KMS-11 (cell line): ENCODE results near the gene GPR142.

Source experiments
- H2AFZ ChIP-seq: fragments of 200-600 bp; sonication (generic); 2 replicates; pipeline ENCODE4 v1.6.1; 2016; ENCODE audit warnings: antibody characterized with exemption, mixed run types, low read depth
- H3K27ac ChIP-seq: fragments of 200-600 bp; sonication (generic); 2 replicates; pipeline ENCODE4 v1.6.1; 2016; ENCODE audit warnings: mild to moderate bottlenecking, mixed run types
- H3K27me3 ChIP-seq: fragments of 200-600 bp; sonication (generic); 2 replicates; pipeline ENCODE4 v1.6.1; 2017; ENCODE audit warnings: mild to moderate bottlenecking, low read depth, mixed run types, moderate library complexity; ENCODE audit not compliant: insufficient read depth
- H3K36me3 ChIP-seq: fragments of 200-600 bp; sonication (generic); 2 replicates; pipeline ENCODE4 v1.6.1; 2017; ENCODE audit warnings: mild to moderate bottlenecking, mixed run types; ENCODE audit not compliant: insufficient read depth
- H3K4me1 ChIP-seq: fragments of 200-600 bp; sonication (generic); 2 replicates; pipeline ENCODE4 v1.6.1; 2016; ENCODE audit warnings: mild to moderate bottlenecking, low read depth, mixed run types; ENCODE audit not compliant: poor library complexity, severe bottlenecking
- H3K4me2 ChIP-seq: fragments of 200-600 bp; sonication (generic); 2 replicates; pipeline ENCODE4 v1.7.0; 2016; ENCODE audit warnings: mild to moderate bottlenecking, mixed run types
- H3K4me3 ChIP-seq: fragments of 200-600 bp; sonication (generic); IDR thresholded peaks from 2 replicates; pipeline ENCODE4 v1.6.1; 2017; ENCODE audit warnings: low read depth, low read length, mixed read lengths; ENCODE audit not compliant: insufficient read depth
- H3K79me2 ChIP-seq: fragments of 200-600 bp; sonication (generic); 2 replicates; pipeline ENCODE4 v1.6.1; 2016; ENCODE audit warnings: low read depth, mixed run types; ENCODE audit not compliant: insufficient read depth
- H3K9ac ChIP-seq: fragments of 200-600 bp; sonication (generic); 2 replicates; pipeline ENCODE4 v1.6.1; 2016; ENCODE audit warnings: mild to moderate bottlenecking, mixed run types
- H4K20me1 ChIP-seq: fragments of 200-600 bp; sonication (generic); 2 replicates; pipeline ENCODE4 v1.6.1; 2016; ENCODE audit warnings: mild to moderate bottlenecking, mixed run types; ENCODE audit not compliant: insufficient read depth
- TF ChIP-seq, protein P1 (sequence below): fragments of 200-600 bp; sonication (generic); conservative IDR thresholded peaks from 2 replicates; pipeline ENCODE4 v1.6.1; 2017; ENCODE audit warnings: low read depth, mild to moderate bottlenecking, antibody characterized with exemption, low read length, moderate library complexity, mixed read lengths

Gene GPR142

DNA sequence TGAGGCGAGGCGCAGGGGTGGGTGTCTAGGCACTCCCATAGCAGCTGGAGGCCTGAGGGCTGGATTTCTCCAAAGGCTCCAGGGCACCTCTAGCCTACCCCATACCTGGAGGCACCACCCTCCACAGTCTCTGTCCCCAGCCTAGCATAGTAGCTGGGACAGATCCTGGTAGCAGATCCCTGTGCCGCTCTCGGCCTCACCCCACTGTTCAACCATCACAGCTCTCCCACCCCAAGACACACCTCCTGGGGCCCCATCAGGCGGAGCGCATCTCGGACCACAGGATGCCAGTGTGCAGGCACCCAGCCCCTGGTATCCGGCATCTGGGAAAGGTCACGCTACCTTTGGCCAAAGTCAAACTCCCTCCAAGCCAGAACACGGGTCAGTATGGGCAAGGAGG, 12.7 kb upstream of the GPR142 start:
- no peaks in the 10 kb centered on the region for H3K79me2 ChIP-seq
- no peaks in the 10 kb centered on the region for H4K20me1 ChIP-seq
- H3K36me3 ChIP-seq, result no peaks in the 10 kb centered on the region
- peaks cover 52% of the 10 kb centered on the region; the same call in 1 of the 2 replicates for H3K27me3 ChIP-seq
- no peak overlapping the region for H3K27ac ChIP-seq
- H3K4me3 ChIP-seq, result no peak overlapping the region
- TF ChIP-seq, protein P1, sequence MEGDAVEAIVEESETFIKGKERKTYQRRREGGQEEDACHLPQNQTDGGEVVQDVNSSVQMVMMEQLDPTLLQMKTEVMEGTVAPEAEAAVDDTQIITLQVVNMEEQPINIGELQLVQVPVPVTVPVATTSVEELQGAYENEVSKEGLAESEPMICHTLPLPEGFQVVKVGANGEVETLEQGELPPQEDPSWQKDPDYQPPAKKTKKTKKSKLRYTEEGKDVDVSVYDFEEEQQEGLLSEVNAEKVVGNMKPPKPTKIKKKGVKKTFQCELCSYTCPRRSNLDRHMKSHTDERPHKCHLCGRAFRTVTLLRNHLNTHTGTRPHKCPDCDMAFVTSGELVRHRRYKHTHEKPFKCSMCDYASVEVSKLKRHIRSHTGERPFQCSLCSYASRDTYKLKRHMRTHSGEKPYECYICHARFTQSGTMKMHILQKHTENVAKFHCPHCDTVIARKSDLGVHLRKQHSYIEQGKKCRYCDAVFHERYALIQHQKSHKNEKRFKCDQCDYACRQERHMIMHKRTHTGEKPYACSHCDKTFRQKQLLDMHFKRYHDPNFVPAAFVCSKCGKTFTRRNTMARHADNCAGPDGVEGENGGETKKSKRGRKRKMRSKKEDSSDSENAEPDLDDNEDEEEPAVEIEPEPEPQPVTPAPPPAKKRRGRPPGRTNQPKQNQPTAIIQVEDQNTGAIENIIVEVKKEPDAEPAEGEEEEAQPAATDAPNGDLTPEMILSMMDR, result no peak
- H3K4me1 ChIP-seq, result no peaks in the 10 kb centered on the region
- H3K4me2 ChIP-seq, result no peak overlapping the region
- no peak overlapping the region for H2AFZ ChIP-seq
- no peak overlapping the region for H3K9ac ChIP-seq

DNA sequence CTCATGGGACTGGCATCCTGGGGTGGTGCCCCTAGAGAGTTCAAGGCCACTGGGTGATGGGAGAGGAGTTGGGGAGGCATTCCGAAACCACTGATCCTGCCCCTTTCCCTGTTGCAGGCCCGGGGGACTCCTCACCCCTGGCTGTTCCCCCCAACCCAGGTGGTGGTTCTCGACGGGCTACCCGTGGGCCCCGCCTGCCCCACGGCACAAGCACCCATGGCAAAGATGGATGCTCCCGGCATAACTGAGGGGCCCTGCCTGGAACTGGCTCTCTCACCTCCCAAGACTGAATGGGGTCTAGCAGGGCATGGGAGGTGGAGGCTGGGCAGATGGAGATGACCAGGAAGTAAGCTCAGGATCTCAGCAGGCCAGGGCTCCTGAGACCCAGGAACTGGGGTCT, 12.2 kb upstream of the GPR142 start:
- Histone ChIP-seq H3K27ac (no peak overlapping the region), H3K9ac (no peak overlapping the region), H3K4me1 (no peaks in the 10 kb centered on the region), H3K36me3 (no peaks in the 10 kb centered on the region), H4K20me1 (no peaks in the 10 kb centered on the region), H3K4me3 (no peak overlapping the region), H2AFZ (no peak overlapping the region), H3K4me2 (no peak overlapping the region), H3K79me2 (no peaks in the 10 kb centered on the region), H3K27me3 (peaks cover 51% of the 10 kb centered on the region; the same call in 1 of the 2 replicates)
- TF ChIP-seq, protein P1, result no peak

DNA sequence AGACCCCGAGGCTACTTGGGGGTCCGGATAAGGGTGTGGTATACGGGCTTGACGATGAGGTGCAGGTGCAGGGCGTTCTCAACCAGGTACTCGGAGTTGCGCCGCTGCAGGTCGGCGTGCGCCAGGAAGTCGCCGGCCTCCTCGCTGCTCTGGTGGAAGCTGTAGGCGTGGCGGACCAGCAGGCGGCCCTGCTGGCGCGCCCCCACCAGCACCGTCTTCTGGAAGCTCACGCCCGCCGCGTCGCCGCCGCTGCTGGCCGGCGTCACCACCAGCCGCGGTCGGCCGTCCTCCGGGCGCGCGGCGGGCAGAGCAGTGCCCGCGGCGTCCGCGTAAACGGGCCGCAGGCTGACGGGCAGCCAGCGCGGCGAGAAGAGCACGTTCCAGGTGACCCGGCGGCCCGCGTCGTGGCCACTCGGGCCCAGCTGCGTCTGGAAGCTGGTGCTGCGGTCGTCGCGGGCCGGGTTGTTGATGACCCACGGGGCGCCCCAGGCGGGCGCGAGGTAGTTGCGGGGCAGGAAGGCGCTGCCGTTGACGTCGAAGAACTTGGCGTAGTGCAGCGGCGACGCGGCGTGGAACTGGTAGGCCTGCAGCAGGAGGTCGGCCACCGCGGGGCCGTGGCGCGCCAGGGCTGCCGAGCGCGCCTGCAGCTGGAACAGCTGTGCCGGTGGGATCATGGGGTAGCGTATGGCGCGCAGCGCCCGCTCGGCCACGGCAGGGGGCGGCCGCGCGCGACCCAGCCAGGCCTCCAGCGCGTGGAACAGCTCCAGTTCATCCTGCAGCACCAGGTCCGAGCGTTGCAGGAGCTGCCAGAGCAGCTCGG, 10.4 kb upstream of the GPR142 start:
- Histone ChIP-seq H2AFZ (no peak overlapping the region), H4K20me1 (no peaks in the 10 kb centered on the region), H3K27me3 (peaks cover 59% of the 10 kb centered on the region), H3K27ac (no peak overlapping the region), H3K79me2 (no peaks in the 10 kb centered on the region), H3K4me3 (no peak overlapping the region), H3K9ac (no peak overlapping the region), H3K4me2 (no peak overlapping the region), H3K36me3 (no peaks in the 10 kb centered on the region), H3K4me1 (no peaks in the 10 kb centered on the region)
- TF ChIP-seq, protein P1, result no peak

DNA sequence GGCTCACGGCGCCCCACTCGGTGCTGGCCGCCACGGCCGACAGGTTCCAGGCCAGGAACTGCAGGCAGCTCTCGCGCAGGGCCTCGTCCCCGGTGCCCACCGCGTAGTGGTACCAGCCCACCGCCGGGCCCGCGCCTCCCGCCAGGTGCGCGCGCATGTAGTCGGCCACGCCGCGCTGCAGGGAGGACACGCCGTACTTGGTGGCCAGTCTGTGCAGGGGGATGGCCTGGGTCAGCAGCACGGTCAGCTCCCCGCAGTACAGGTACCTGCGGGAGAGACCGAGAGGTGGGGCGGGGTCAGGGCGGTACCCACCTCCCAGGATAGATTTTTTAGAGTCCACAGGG, 9.9 kb upstream of the GPR142 start:
- no peak overlapping the region for H3K9ac ChIP-seq
- H3K4me3 ChIP-seq, result no peak overlapping the region
- H4K20me1 ChIP-seq, result no peaks in the 10 kb centered on the region
- no peak overlapping the region for H2AFZ ChIP-seq
- TF ChIP-seq, protein P1, result no peak
- no peaks in the 10 kb centered on the region for H3K4me1 ChIP-seq
- peaks cover 59% of the 10 kb centered on the region for H3K27me3 ChIP-seq
- H3K79me2 ChIP-seq, result no peaks in the 10 kb centered on the region
- no peak overlapping the region for H3K4me2 ChIP-seq
- no peaks in the 10 kb centered on the region for H3K36me3 ChIP-seq
- no peak overlapping the region for H3K27ac ChIP-seq
